ENCODE measurements around the gene MYO5B. TPM values are rescaled to one million over a fixed set of nuclear protein-coding genes. Genes with fewer than 3 reads are reported as not detected.
A peak's percentile ranks its signal among the peaks of the same experiment; 100 is the strongest.
"Not testable (repeated sequence)": the region's sequence is repeated elsewhere in the genome, so short reads cannot be mapped to it uniquely, and the experiment has no call there.

MYO5B gene
- total RNA-seq, 1 donor from 2014 or later, result 0.07 TPM

DNA sequence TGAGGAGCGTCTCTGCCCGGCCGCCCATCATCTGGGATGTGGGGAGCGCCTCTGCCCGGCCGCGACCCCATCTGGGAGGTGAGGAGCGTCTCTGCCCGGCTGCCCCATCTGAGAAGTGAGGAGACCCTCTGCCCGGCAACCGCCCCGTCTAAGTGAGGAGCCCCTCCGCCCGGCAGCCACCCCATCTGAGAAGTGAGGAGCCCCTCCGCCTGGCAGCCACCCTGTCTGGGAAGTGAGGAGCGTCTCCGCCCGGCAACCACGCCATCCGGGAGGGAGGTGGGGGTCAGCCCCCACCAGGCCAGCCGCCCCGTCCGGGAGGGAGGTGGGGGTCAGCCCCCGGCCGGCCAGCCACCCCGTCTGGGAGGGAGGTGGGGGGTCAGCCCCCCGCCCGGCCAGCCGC lies 395.1 kb downstream of the MYO5B start:
- DNase-seq; H3K9me3 Mint-ChIP-seq; H3K4me3 Mint-ChIP-seq; intact Hi-C loops (cut with micrococcal nuclease); H3K27ac Mint-ChIP-seq; H3K27me3 Mint-ChIP-seq: not testable (repeated sequence)
- Mint-ChIP-seq H3K4me1 (peaks cover 26% of the 10 kb centered on the region), H3K36me3 (ENCODE audit: low read depth) (peaks cover 43% of the 10 kb centered on the region)

DNA sequence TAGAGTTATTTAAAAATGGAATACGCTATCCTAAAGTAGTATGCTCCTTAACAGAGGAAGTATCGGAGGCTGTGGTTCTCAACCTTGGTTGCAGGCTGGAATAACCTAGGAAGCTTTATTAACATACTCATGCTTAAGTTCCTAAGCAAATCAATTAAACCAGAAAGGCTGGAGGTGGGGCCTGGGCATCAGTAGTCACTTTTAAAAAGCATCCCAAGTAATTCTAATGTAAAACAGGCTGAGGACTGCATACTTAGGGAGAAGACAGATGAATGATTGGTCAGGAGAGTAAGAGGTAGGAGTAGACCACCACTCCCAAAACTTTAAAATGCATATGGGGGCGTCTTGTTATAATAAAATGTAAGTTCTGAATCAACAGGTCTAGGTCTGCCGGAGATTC lies 396.9 kb downstream of the MYO5B start:
- Mint-ChIP-seq H3K27me3 (no peaks in the 10 kb centered on the region), H3K36me3 (ENCODE audit: low read depth) (peaks cover 50% of the 10 kb centered on the region), H3K4me3 (no peak overlapping the region), H3K4me1 (peaks cover 17% of the 10 kb centered on the region), H3K9me3 (no peaks in the 10 kb centered on the region), H3K27ac (no peak overlapping the region)
- intact Hi-C loops (cut with micrococcal nuclease), result no loop called here
- no peak for DNase-seq

DNA sequence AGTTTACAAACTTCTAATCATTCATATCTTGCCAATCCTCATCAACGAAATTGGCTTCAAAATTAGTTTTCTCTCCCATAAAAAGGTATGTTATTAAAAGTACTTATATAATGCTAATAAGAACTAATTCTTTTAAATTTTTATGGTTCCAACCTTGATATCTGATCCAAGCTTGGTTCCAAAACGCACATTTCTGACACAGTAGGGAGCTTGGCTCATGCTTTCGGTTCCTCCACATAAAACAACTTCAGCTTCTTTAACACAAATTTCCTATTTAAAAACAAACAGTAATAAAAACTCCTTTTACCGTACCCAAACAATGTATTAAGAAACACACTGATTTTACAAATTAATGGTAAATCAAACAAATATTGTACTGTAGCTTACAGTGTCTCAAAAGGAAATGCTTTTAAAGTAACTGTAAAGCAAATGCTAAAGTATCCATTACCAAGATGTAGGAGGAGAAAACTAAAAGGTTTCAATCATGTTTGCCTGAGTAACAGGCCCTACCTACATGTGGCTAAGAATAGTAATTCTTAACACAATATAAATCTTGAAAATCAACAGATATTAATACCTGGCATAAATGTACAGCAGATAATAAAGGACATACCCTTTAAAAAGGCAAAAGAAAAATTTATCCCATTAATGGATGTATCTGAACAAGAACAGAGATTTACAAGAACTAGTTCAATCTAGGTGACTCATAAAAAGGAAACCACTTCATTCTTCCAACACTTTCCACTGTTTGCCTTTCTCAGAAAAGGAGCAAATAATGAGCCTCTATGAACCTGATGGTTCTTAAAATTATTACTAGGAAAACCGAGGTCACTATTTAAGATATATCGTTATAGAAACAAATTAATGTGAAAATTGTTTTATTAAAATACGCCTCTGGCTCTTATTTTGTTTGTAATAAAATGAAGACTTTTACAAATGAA lies 399.1 kb downstream of the MYO5B start:
- peaks cover 59% of the 10 kb centered on the region for H3K36me3 Mint-ChIP-seq (ENCODE audit: low read depth)
- H3K4me1 Mint-ChIP-seq, result peaks cover 16% of the 10 kb centered on the region
- H3K4me3 Mint-ChIP-seq, result no peak overlapping the region
- no peaks in the 10 kb centered on the region for H3K27me3 Mint-ChIP-seq
- DNase-seq, result no peak
- H3K27ac Mint-ChIP-seq, result peak overlapping the region; percentile 55
- intact Hi-C loops (cut with micrococcal nuclease), result no loop called here
- no peaks in the 10 kb centered on the region for H3K9me3 Mint-ChIP-seq

DNA sequence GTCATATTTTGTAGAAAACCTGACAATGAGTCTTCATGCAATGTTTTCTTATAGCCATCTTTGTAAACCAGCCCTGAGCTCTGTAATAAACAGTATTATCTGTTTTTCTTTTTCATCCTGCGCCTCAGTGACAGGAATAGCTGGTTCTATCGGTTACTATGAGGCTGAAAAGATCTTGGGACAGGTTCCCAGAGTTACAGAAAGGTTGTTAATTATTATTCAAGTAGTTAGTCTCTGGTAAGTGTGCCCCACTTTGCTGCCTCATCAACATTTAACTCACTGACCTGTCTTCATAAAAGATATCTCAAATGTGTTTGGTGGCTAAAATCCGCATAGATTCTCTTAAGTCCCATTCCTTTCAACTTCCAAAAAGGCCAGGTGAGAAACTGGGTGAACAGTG lies 400.2 kb downstream of the MYO5B start:
- no peak for DNase-seq
- H3K27me3 Mint-ChIP-seq, result no peaks in the 10 kb centered on the region
- peaks cover 64% of the 10 kb centered on the region for H3K36me3 Mint-ChIP-seq (ENCODE audit: low read depth)
- no peaks in the 10 kb centered on the region for H3K9me3 Mint-ChIP-seq
- intact Hi-C loops (cut with micrococcal nuclease), result no loop called here
- H3K4me1 Mint-ChIP-seq, result peaks cover 24% of the 10 kb centered on the region
- H3K4me3 Mint-ChIP-seq, result no peak overlapping the region
- H3K27ac Mint-ChIP-seq, result no peak overlapping the region

DNA sequence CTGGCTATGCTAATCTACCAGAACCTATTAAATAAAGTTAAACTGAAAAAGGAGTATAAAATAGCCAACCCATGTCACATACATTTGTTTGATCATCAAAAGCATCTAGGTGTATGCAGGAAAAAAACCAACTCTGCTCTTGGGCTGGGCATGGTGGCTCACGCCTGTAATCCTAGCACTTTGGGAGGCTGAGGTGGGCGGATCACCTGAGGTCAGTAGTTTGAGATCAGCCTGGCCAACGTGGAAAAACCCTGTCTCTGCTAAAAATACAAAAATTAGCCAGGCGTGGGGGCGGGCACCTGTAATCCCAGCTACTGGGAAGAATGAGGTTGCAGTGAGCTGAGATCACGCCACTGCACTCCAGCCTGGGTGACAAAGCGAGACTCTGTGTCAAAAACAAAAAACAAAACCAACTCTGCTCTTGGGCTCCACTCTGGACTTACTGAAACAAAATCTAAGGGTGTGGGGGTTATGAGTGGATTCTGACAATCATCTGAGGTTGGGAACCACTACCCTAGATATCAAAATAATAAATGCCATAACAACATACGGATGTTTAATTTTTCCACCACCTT lies 405.3 kb downstream of the MYO5B start:
- H3K9me3 Mint-ChIP-seq, H3K27me3 Mint-ChIP-seq, DNase-seq: not testable (repeated sequence)
- H3K4me3 Mint-ChIP-seq, result peak overlapping the region; percentile 5
- peaks cover 69% of the 10 kb centered on the region for H3K36me3 Mint-ChIP-seq (ENCODE audit: low read depth)
- H3K27ac Mint-ChIP-seq, result peak overlapping the region; percentile 78
- H3K4me1 Mint-ChIP-seq, result peaks cover 39% of the 10 kb centered on the region
- intact Hi-C loops (cut with micrococcal nuclease), result loop anchor here (1.0 to 10.0 kb wide), 3 partner anchors 25 to 275 kb away; no protein-coding TSS in a partner anchor

DNA sequence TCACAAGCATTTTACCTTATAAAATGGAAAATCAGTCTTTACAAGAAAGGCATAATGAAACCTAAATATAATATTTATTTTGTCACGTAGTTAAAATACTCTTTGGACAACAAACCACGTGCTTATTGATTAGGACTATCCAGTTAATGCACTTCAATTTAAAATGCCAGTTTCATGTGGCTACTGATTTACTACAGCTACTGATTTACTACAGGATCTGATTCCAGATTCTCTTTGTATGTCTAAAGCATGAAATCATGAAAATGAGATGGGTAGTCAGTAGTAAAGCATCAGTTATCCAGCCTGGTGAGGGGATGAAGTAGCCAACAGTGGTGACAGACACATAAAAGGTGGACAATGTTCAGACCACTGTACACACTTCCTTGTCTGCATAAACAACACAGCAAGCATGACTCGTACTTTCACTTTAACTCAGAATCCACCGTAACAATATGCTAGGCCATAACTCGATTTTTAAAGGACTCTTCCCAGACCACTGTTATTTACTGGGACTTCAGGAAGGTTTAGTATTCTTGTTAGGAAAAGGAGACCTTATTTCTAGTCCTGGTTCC lies 406.5 kb downstream of the MYO5B start:
- Mint-ChIP-seq H3K9me3 (no peaks in the 10 kb centered on the region), H3K4me3 (peak overlapping the region; percentile 55), H3K36me3 (ENCODE audit: low read depth) (peaks cover 72% of the 10 kb centered on the region), H3K4me1 (peaks cover 37% of the 10 kb centered on the region), H3K27me3 (no peaks in the 10 kb centered on the region), H3K27ac (peak overlapping the region; percentile 78)
- DNase-seq, result peak; percentile 66
- intact Hi-C loops (cut with micrococcal nuclease), result loop anchor here (10.0 kb wide), 2 partner anchors 64 to 274 kb away; no protein-coding TSS in a partner anchor

DNA sequence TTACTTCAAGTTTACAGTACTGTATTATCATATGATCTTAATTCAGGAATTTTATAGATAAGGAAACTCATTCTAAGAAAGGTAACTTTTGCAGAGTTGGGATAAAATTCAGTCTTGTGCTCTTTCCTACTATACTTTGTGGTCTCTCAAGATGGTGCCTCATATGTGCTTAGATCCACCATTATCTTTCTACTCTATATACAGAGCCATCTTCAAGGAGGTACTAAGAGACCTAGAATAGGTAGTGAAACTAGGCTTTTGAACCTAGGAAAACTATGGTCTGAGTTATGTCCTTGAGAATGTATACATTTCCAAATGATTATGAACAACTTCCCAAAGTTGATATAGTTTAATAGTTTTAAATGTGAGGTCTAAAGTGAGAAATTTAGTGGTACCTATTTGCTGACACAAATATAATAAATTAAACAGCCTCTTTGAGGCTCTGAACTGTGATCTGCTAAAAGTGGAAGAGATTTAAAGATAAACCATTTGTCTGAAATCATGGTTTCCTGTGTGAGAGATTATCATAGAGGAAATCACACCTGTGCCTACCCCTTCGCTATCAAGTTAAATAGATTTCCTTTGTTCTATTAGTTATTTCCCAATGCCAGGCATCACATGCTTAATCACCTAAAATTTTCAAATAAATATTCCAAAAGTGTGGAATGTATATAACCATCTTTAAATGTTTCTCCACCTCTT lies 408.8 kb downstream of the MYO5B start:
- Mint-ChIP-seq H3K4me3 (peak overlapping the region; percentile 34), H3K27me3 (no peaks in the 10 kb centered on the region), H3K36me3 (ENCODE audit: low read depth) (peaks cover 66% of the 10 kb centered on the region), H3K4me1 (peaks cover 37% of the 10 kb centered on the region), H3K27ac (no peak overlapping the region), H3K9me3 (no peaks in the 10 kb centered on the region)
- no peak for DNase-seq
- intact Hi-C loops (cut with micrococcal nuclease), result loop anchor here (10.0 kb wide), 2 partner anchors 61 to 271 kb away; no protein-coding TSS in a partner anchor

DNA sequence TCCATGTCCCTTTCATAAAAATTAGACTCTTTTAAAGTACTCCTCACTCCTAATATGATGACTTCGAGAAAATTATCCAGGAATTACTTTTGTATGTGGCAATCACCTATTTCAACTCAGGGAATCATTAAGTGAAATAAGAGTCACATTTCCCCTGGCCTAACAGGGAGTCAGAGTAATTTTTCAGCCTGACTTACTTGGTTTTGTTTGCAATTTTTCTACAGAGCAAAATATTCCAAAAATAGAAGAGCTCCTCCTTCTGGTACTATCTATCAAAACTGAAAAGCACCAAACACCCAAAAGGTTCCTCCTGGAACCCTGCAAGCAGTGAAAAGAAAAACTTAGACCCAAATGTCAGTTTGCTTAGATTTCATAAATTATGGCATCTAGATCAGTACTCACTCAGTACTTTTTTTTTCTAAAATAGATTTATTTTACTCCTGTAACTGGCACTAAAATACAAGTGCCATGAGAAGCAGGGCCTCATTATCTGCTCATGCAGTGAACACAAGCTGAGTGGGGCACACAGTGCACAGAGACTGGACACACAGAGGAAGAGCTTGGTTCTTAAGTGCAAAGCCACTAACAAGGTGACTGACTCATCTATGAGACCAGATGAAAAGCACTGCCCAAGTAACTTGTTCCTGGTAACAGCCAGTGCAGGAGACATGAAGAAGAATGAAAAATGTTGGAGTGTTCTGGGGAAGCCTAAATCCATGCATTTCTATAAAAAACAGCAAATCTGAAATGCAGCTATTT lies 410.3 kb downstream of the MYO5B start:
- peaks cover 27% of the 10 kb centered on the region for H3K4me1 Mint-ChIP-seq
- no peak overlapping the region for H3K4me3 Mint-ChIP-seq
- DNase-seq, result no peak
- peaks cover 65% of the 10 kb centered on the region for H3K36me3 Mint-ChIP-seq (ENCODE audit: low read depth)
- no peaks in the 10 kb centered on the region for H3K27me3 Mint-ChIP-seq
- H3K9me3 Mint-ChIP-seq, result no peaks in the 10 kb centered on the region
- no peak overlapping the region for H3K27ac Mint-ChIP-seq
- intact Hi-C loops (cut with micrococcal nuclease), result loop anchor here (10.0 kb wide), 2 partner anchors 60 to 270 kb away; no protein-coding TSS in a partner anchor

DNA sequence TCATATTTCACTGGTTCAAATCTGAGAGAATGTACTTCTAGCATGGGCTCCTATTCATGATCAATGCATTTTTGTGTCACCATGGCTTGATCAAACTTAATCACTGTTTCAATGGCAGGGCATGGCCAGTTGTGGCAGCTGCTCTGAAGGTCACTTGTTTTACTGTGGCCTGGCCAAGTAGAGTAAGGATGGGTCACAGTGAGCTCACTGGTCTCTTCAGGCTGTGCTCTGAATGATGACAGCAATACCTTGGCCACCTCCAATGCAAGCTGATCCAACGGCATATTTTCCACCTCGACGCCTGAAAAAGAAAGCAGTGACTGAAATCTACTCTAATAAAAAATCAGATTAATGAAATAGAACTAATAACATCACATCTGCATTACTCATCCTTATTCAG lies 411.3 kb downstream of the MYO5B start:
- peaks cover 61% of the 10 kb centered on the region for H3K36me3 Mint-ChIP-seq (ENCODE audit: low read depth)
- DNase-seq, H3K27me3 Mint-ChIP-seq, H3K27ac Mint-ChIP-seq, H3K9me3 Mint-ChIP-seq, H3K4me3 Mint-ChIP-seq: not testable (repeated sequence)
- intact Hi-C loops (cut with micrococcal nuclease), result loop anchor here (10.0 kb wide), 2 partner anchors 59 to 269 kb away; no protein-coding TSS in a partner anchor
- peaks cover 18% of the 10 kb centered on the region for H3K4me1 Mint-ChIP-seq

DNA sequence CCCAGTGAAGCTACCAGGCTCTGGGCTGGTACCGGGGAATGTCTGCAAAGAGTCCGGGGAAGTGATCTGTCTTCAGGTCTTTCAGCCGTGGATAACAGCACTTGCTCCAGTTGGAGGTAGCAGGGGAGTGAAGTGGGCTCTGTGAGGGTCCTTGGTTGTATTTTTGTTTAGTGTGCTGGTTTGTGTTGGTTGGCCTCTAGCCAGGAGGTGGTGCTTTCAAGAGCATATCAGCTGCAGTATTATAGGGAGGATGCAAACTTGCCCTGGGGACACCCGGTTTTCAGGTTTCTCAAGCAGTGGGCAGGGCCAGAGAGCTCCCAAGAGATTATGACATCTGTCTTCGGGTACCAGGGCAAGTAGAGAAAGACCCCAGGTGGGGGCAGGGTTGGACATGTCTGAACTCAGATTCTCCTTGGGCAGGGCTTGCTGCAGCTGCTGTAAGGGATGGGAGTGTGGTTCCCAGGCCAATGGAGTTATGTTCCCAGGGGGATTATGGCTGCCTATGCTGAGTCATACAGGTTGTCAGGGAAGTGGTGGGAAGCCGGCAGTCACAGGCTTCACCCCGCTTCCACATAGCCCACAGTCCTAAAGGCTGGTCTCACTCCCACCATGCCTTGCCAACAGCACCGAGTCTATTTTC lies 416.0 kb downstream of the MYO5B start:
- Mint-ChIP-seq H3K4me1 (no peaks in the 10 kb centered on the region), H3K4me3 (no peak overlapping the region), H3K27me3 (peaks cover 2% of the 10 kb centered on the region), H3K36me3 (ENCODE audit: low read depth) (peaks cover 39% of the 10 kb centered on the region), H3K27ac (no peak overlapping the region), H3K9me3 (peaks cover 7% of the 10 kb centered on the region)
- no peak for DNase-seq
- intact Hi-C loops (cut with micrococcal nuclease), result no loop called here
